ENCODE results near the gene POLR2J. TPM values are rescaled to one million over a fixed set of nuclear protein-coding genes. Genes with fewer than 3 reads are reported as not detected.

Gene POLR2J
- total and polyA plus RNA-seq, 10 of the 15 experiments (the other 5 are each of a cell fraction or from before 2014, with no cell fraction given) = 16.4 to 119 (median 77.4) TPM

GRCh38 chr7:102454468-102454867 is 24.3 kb downstream of the POLR2J start:
- CTCF ChIA-PET = interaction anchor here (1.6 to 3.2 kb wide), 2 partner anchors 42 to 50 kb away, joined by 3 to 14 read pairs; no protein-coding TSS in a partner anchor
- ATAC-seq = no peak
- TF ChIP-seq POLR2AphosphoS2 (IDR thresholded peaks at IDR 0.05; ENCODE audit: low read depth, low read length) (no peak), ZNF24 (IDR thresholded peaks at IDR 0.05) (no peak), WRNIP1 (IDR thresholded peaks at IDR 0.05; ENCODE audit: borderline replicate concordance, low read depth, low read length) (no peak), IKZF1 (conservative IDR thresholded peaks at IDR 0.05) (no peak), MLLT1 (IDR thresholded peaks at IDR 0.05) (no peak), HSF1 (IDR thresholded peaks at IDR 0.05; ENCODE audit: low read depth, low read length) (no peak), IRF4 (IDR thresholded peaks at IDR 0.05; ENCODE audit: low read depth, low read length) (no peak), NFYA (IDR thresholded peaks at IDR 0.05; ENCODE audit: borderline replicate concordance, low read depth, low read length) (no peak), SREBF2 (IDR thresholded peaks at IDR 0.05; ENCODE audit: low read length) (no peak), EZH2 (IDR thresholded peaks at IDR 0.05; ENCODE audit: borderline replicate concordance, control insufficient read depth, low read depth, low read length) (no peak), MYC (IDR thresholded peaks at IDR 0.05; ENCODE audit: insufficient read depth, insufficient read length, insufficient replicate concordance, low read length, severe bottlenecking) (no peak)
- Histone ChIP-seq H3K4me1 (ENCODE audit: control insufficient read depth, insufficient read depth, low read length) (no peaks in the 10 kb centered on the region), H3K9ac (ENCODE audit: control insufficient read depth, insufficient read depth, low read length) (no peak overlapping the region), H3K9me3 (replicated peaks; ENCODE audit: control insufficient read depth, insufficient read depth, low read length) (no peaks in the 10 kb centered on the region), H3K27ac (ENCODE audit: control insufficient read depth, insufficient read depth) (no peak overlapping the region), H3K4me3 (no peak overlapping the region), H3K36me3 (ENCODE audit: control insufficient read depth in 2 of 2, insufficient read depth in 2 of 2, low read length in 1 of 2) (peaks cover 9 to 10% of the 10 kb centered on the region in 2 experiments), H4K20me1 (ENCODE audit: control insufficient read depth, insufficient read depth) (no peaks in the 10 kb centered on the region), H2AFZ (ENCODE audit: control insufficient read depth, low read depth, low read length) (no peak overlapping the region), H3K27me3 (replicated peaks in 1 of 2; ENCODE audit: control insufficient read depth in 2 of 2, insufficient read depth in 2 of 2, low read length in 1 of 2) (no peaks in the 10 kb centered on the region), H3K4me2 (ENCODE audit: control insufficient read depth, insufficient read depth) (no peak overlapping the region), H3K79me2 (ENCODE audit: control insufficient read depth, insufficient read depth, low read length) (no peaks in the 10 kb centered on the region)
- no peak for DNase-seq (ENCODE audit: low read depth, low spot score)
- FAIRE-seq = no peak
- intact Hi-C loops (cut with micrococcal nuclease; ENCODE audit: unreplicated experiment) (no loop called here), in situ Hi-C loops (cut with MboI) (loop anchor here (5.0 to 10.0 kb wide), 2 partner anchors 50 to 167 kb away; partner anchors contain the start of gene SH2B2)
- BruUV-seq (replicated peaks) = no TSS peak
- POLR2A ChIA-PET = interaction anchor here (1.0 kb wide), 1 partner anchor 13 kb away, joined by 3 read pairs; no protein-coding TSS in a partner anchor
- SMC1A ChIA-PET (ENCODE audit: uncharacterized antibody, unreplicated experiment) = interaction anchor here (1.3 kb wide), 1 partner anchor 50 kb away, joined by 4 read pairs; no protein-coding TSS in a partner anchor
- RAD21 ChIA-PET (ENCODE audit: unreplicated experiment) = no interaction called here
- 85% methylated on average over 12 of the region's 12 CpGs for WGBS (ENCODE audit: insufficient coverage, insufficient replicate concordance, low lambda C conversion rate, missing lambda C conversion rate)
